Mammary epithelial cell (primary cell): Measurements from ENCODE around the gene GPATCH1.

Experiments
- EZH2 ChIP-seq: IDR thresholded peaks from 2 replicates; pipeline ENCODE4 v1.6.1; 2012; ENCODE audit warnings: low read length, inconsistent platforms, borderline replicate concordance
- TF ChIP-seq, protein P1 (sequence below), 2 donors: IDR thresholded peaks in 1 of 2; conservative IDR thresholded peaks in 1 of 2; 2 replicates each; pipeline ENCODE4 v1.5.1; 2011 to 2012; ENCODE audit warnings: inconsistent platforms in 2 of 2, low read length in 2 of 2, mild to moderate bottlenecking in 2 of 2, control low read depth in 1 of 2, low read depth in 1 of 2; ENCODE audit not compliant: insufficient read depth in 1 of 2; ENCODE audit errors: extremely low read depth in 1 of 2

DNA sequence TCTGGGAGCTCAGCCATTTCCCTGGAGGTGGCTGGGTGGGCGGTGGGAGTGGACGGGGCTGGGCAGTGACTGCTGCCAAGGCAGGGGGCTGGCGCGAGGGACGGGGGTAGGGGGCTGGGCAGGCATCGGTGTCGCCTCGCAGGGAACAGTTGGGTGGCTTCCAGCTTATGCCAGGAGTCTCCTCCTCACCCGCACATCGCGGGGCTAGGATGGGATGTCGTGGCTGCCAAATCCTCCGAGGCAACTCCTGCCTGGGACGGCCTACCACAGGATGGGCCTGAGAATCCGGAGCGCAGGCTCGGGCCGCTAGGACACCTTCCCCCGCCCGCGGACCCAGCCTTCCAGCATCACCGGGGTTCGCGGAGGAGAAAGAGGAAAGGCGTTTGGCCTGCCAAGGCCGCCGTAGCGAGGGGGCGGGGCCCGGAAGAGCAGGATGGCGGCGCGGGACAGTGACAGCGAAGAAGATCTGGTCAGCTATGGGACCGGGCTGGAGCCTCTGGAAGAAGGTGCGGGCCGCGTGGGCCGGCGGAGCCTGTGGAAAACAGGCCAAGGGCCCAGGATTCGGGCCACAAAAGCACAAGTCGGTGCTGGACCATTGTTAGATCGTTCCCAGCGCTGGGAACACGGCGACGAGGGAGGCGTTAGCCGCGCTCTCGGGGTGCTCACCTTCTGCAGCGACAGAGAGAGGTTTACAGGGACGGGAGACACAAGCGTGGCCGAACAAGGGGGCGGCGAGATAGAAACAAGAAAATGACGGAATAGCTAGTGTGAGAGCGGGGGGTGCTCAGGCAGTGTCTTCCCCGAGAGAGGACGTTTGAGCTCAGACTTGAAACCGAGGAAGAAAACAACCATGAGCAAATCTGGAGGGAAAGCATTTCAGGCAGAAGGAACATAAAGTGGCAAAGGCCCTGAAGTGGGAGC, at the start of gene GPATCH1:
- TF ChIP-seq, protein P1, sequence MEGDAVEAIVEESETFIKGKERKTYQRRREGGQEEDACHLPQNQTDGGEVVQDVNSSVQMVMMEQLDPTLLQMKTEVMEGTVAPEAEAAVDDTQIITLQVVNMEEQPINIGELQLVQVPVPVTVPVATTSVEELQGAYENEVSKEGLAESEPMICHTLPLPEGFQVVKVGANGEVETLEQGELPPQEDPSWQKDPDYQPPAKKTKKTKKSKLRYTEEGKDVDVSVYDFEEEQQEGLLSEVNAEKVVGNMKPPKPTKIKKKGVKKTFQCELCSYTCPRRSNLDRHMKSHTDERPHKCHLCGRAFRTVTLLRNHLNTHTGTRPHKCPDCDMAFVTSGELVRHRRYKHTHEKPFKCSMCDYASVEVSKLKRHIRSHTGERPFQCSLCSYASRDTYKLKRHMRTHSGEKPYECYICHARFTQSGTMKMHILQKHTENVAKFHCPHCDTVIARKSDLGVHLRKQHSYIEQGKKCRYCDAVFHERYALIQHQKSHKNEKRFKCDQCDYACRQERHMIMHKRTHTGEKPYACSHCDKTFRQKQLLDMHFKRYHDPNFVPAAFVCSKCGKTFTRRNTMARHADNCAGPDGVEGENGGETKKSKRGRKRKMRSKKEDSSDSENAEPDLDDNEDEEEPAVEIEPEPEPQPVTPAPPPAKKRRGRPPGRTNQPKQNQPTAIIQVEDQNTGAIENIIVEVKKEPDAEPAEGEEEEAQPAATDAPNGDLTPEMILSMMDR (conservative IDR thresholded peaks at IDR 0.05 in 1 of 2, IDR thresholded peaks at IDR 0.05 in 1 of 2; ENCODE audit: extremely low read depth in 1 of 2, insufficient read depth in 1 of 2, low read depth in 1 of 2, low read length in 2 of 2) = no peak
- TF ChIP-seq EZH2 = no peak
